IMR-90 (cell line): ENCODE measurements around the gene NRP1. TPM values are rescaled to one million over a fixed set of nuclear protein-coding genes. Genes with fewer than 3 reads are reported as not detected.

Experiments
- ATAC-seq: fragments of 200-7000 bp; cut with Tn5 transposase; 2 replicates; pipeline ENCODE4 v1.9.1; 2020; ENCODE audit warnings: low read depth, mild to moderate bottlenecking, moderate library complexity
- BruUV-seq: library from RNA; stranded (reverse); fragments of 400-500 nt; replicated peaks from 2 replicates; lab custom pipeline; 2021; lab: Mats Ljungman, UMichigan
- CTCF ChIA-PET: fragments of 300-600 bp; formaldehyde crosslinking; extraction: SDS; loops from one replicate; lab custom pipeline; 2021; ENCODE audit warnings: antibody characterized with exemption; lab: Yijun Ruan, JAX
- POLR2A ChIA-PET: fragments of 300-600 bp; sonication (Branson Sonifier 250); formaldehyde crosslinking; loops from one replicate; lab custom pipeline; 2022; ENCODE audit warnings: antibody characterized with exemption; ENCODE audit not compliant: unreplicated experiment; lab: Charles Lee
- DNase-seq: peaks from one replicate; pipeline ENCODE4 v3.0.0; 2013
- H2AFZ ChIP-seq: replicated peaks from 2 replicates; pipeline ENCODE3; 2013; ENCODE audit warnings: low read length, mild to moderate bottlenecking; ENCODE audit not compliant: poor library complexity
- H2AK5ac ChIP-seq: 2 replicates; pipeline ENCODE4 v1.6.1; 2013; ENCODE audit warnings: low read depth, low read length, inconsistent platforms
- H2AK9ac ChIP-seq: replicated peaks from 2 replicates; pipeline ENCODE3; 2013; ENCODE audit warnings: mild to moderate bottlenecking, low read depth, low read length, moderate library complexity; ENCODE audit not compliant: poor library complexity
- H2BK120ac ChIP-seq: 2 replicates; pipeline ENCODE4 v1.6.1; 2013; ENCODE audit warnings: low read depth, low read length, inconsistent platforms
- H2BK15ac ChIP-seq: 3 replicates; pipeline ENCODE4 v1.6.1; 2013; ENCODE audit warnings: low read depth, low read length, inconsistent platforms
- H2BK20ac ChIP-seq: 2 replicates; pipeline ENCODE4 v1.6.1; 2013; ENCODE audit warnings: low read depth, mild to moderate bottlenecking, inconsistent platforms, low read length, moderate library complexity
- H2BK5ac ChIP-seq: 2 replicates; pipeline ENCODE4 v1.6.1; 2013; ENCODE audit warnings: mild to moderate bottlenecking, low read depth, low read length, inconsistent platforms; ENCODE audit not compliant: poor library complexity, severe bottlenecking
- H3K14ac ChIP-seq: replicated peaks from 2 replicates; pipeline ENCODE4 v1.6.1; 2013; ENCODE audit warnings: low read depth, low read length, inconsistent platforms
- H3K18ac ChIP-seq: 2 replicates; pipeline ENCODE4 v1.6.1; 2013; ENCODE audit warnings: low read depth, low read length, control low read depth
- H3K23ac ChIP-seq: 2 replicates; pipeline ENCODE4 v1.6.1; 2013; ENCODE audit warnings: low read depth, low read length, inconsistent platforms
- H3K27ac ChIP-seq: 2 replicates; pipeline ENCODE4 v1.5.1; 2013; ENCODE audit warnings: mild to moderate bottlenecking, control low read depth, low read length; ENCODE audit not compliant: insufficient read depth
- H3K27me3 ChIP-seq: 2 replicates; pipeline ENCODE4 v1.6.1; 2013; ENCODE audit warnings: low read length; ENCODE audit not compliant: control insufficient read depth, insufficient read depth
- H3K36me3 ChIP-seq: 2 replicates; pipeline ENCODE4 v1.6.1; 2013; ENCODE audit warnings: low read length, mixed read lengths; ENCODE audit not compliant: control insufficient read depth, insufficient read depth
- H3K4ac ChIP-seq: 2 replicates; pipeline ENCODE4 v1.6.1; 2013; ENCODE audit warnings: low read depth, low read length, inconsistent platforms
- H3K4me1 ChIP-seq: 2 replicates; pipeline ENCODE4 v1.6.1; 2013; ENCODE audit warnings: low read length, mixed read lengths; ENCODE audit not compliant: control insufficient read depth, insufficient read depth
- H3K4me2 ChIP-seq: 2 replicates; pipeline ENCODE4 v1.6.1; 2013; ENCODE audit warnings: low read depth, mild to moderate bottlenecking, control low read depth, low read length, moderate library complexity
- H3K4me3 ChIP-seq: 2 replicates; pipeline ENCODE4 v1.5.1; 2013; ENCODE audit warnings: low read depth, mild to moderate bottlenecking, control low read depth, low read length, moderate library complexity; ENCODE audit not compliant: insufficient read depth
- H3K56ac ChIP-seq: 2 replicates; pipeline ENCODE4 v1.6.1; 2013; ENCODE audit warnings: low read length, inconsistent platforms; ENCODE audit not compliant: insufficient read depth; ENCODE audit errors: extremely low read depth
- H3K79me1 ChIP-seq, 2 experiments: 2 replicates each; pipeline ENCODE4 v1.6.1; 2013; ENCODE audit warnings: low read length in 2 of 2, inconsistent platforms in 1 of 2, low read depth in 1 of 2
- H3K9ac ChIP-seq: 2 replicates; pipeline ENCODE4 v1.6.1; 2013; ENCODE audit warnings: low read depth, low read length, control low read depth
- H3K9me1 ChIP-seq: 2 replicates; pipeline ENCODE4 v1.6.1; 2013; ENCODE audit warnings: low read length, inconsistent platforms; ENCODE audit not compliant: insufficient read depth
- H3K9me3 ChIP-seq: 2 replicates; pipeline ENCODE4 v1.6.1; 2013; ENCODE audit warnings: low read length; ENCODE audit not compliant: control insufficient read depth, insufficient read depth
- H4K20me1 ChIP-seq: 2 replicates; pipeline ENCODE4 v1.6.1; 2013; ENCODE audit warnings: low read length, inconsistent platforms; ENCODE audit not compliant: insufficient read depth
- H4K5ac ChIP-seq: 2 replicates; pipeline ENCODE4 v1.6.1; 2013; ENCODE audit warnings: mild to moderate bottlenecking, low read depth, low read length, control low read depth
- H4K8ac ChIP-seq, 2 experiments: 2 replicates each; pipeline ENCODE4 v1.6.1; 2013; ENCODE audit warnings: low read depth in 2 of 2, low read length in 2 of 2, control low read depth in 1 of 2, inconsistent platforms in 1 of 2
- H4K91ac ChIP-seq: 2 replicates; pipeline ENCODE4 v1.6.1; 2013; ENCODE audit warnings: low read depth, low read length, inconsistent platforms; ENCODE audit not compliant: insufficient read depth
- BHLHE40 ChIP-seq: fragments of 150-350 bp; IDR thresholded peaks from 2 replicates; pipeline ENCODE4 v1.6.1; 2016; ENCODE audit warnings: mild to moderate bottlenecking, low read depth, low read length
- CEBPB ChIP-seq: IDR thresholded peaks from 2 replicates; pipeline ENCODE4 v1.6.1; 2012; ENCODE audit warnings: low read depth, low read length, improper control_type of control experiment
- ELK1 ChIP-seq: fragments of 150-350 bp; IDR thresholded peaks from 2 replicates; pipeline ENCODE4 v1.6.1; 2016; ENCODE audit warnings: low read depth, mild to moderate bottlenecking, low read length, moderate library complexity, borderline replicate concordance
- FOS ChIP-seq: fragments of 150-350 bp; IDR thresholded peaks from 2 replicates; pipeline ENCODE4 v1.6.1; 2016; ENCODE audit warnings: low read depth, low read length
- MAZ ChIP-seq: IDR thresholded peaks from 2 replicates; pipeline ENCODE4 v1.6.1; 2012; ENCODE audit warnings: low read depth, mild to moderate bottlenecking, low read length, improper control_type of control experiment, moderate library complexity, borderline replicate concordance
- MXI1 ChIP-seq: IDR thresholded peaks from 2 replicates; pipeline ENCODE4 v1.6.1; 2012; ENCODE audit warnings: low read depth, mild to moderate bottlenecking, low read length, moderate library complexity, borderline replicate concordance
- POLR2A ChIP-seq: IDR thresholded peaks from 2 replicates; pipeline ENCODE4 v1.6.1; 2012; ENCODE audit warnings: mild to moderate bottlenecking, low read depth, low read length
- RCOR1 ChIP-seq: IDR thresholded peaks from 2 replicates; pipeline ENCODE4 v1.6.1; 2012; ENCODE audit warnings: mild to moderate bottlenecking, low read length, improper control_type of control experiment; ENCODE audit not compliant: insufficient replicate concordance
- SMC3 ChIP-seq: fragments of 150-350 bp; IDR thresholded peaks from 2 replicates; pipeline ENCODE4 v1.6.1; 2016; ENCODE audit warnings: low read depth, mild to moderate bottlenecking, antibody characterized with exemption, low read length, moderate library complexity
- WGBS, 2 experiments: methylation state at CpG; one replicate each; pipeline versions ENCODE4 v1.1.5 to v1.1.7; 2013; ENCODE audit warnings: missing lambda C conversion rate in 2 of 2; ENCODE audit not compliant: insufficient read length in 1 of 2; ENCODE audit errors: extremely low coverage in 2 of 2; 5-methylcytosine and 5-hydroxymethylcytosine counted together
- dilution Hi-C: fragments of 300-500 bp; cut with HindIII; formaldehyde crosslinking; loops from one replicate; pipeline ENCODE4 v1.14.3; 2018; ENCODE audit warnings: low sequenced_read_pairs; ENCODE audit not compliant: unreplicated experiment
- in situ Hi-C: fragments of 300-500 bp; cut with MboI; formaldehyde crosslinking; loops from 3 replicates; pipeline ENCODE4 v1.14.3; 2019; ENCODE audit warnings: low sequenced_read_pairs, inconsistent platforms, mixed read lengths
- intact Hi-C: fragments of 100-400 bp; cut with micrococcal nuclease; formaldehyde crosslinking; loops from 2 replicates; pipeline ENCODE4 v1.10.0; 2022
- polyA plus RNA-seq, 3 experiments: library from polyadenylated mRNA; depleted of rRNA; stranded (reverse); fragments of >200 nt; gene quantifications; 2 replicates each; pipeline ENCODE4 v1.2.3, GENCODE V29; 2012; ENCODE audit warnings: low replicate concordance in 1 of 3
- total RNA-seq: library from RNA; depleted of rRNA; stranded (reverse); fragments of >200 nt; gene quantifications from 2 replicates; pipeline ENCODE4 v1.2.3, GENCODE V29; 2012

The NRP1 gene
- total and polyA plus RNA-seq, 2 of the 4 experiments (the other 2 are of a cell fraction) = 108 to 227 TPM

DNA sequence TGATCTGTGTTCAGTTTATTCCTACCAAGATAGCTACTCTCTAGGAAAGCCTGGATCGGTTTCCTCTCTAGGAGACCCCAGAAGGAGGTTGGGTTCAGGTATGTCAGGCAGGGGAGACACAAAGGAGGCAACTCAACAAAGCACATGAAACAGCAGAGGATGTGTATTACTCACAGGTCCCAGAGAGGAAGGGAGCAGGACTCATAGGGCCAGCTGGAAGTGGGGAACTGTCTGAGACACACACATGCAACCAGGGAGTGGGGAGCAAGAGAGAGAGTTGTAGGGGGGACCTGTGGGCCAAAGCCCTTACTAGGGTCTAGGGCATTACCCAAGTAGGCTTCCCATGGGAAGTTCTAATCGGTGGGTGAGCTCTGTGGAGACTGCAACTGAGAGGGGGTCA lies 10.2 kb upstream of the NRP1 start:
- no peak overlapping the region for H4K8ac ChIP-seq
- ChIA-PET POLR2A (interaction anchor here (0.6 kb wide), 1 partner anchor 80 kb away, joined by 3 read pairs; no protein-coding TSS in a partner anchor), CTCF (no interaction called here)
- no peak overlapping the region for H3K27ac ChIP-seq
- no peak overlapping the region for H3K4ac ChIP-seq
- H3K79me1 ChIP-seq = peaks cover 3 to 5% of the 10 kb centered on the region in 2 experiments; a peak in 2 of 4 replicates
- H3K4me2 ChIP-seq = no peak overlapping the region
- no peak overlapping the region for H2AFZ ChIP-seq
- H4K20me1 ChIP-seq = no peaks in the 10 kb centered on the region
- no peak overlapping the region for H4K5ac ChIP-seq
- DNase-seq (no peak), ATAC-seq (no peak)
- H3K9me3 ChIP-seq = no peaks in the 10 kb centered on the region
- H2BK20ac ChIP-seq = no peak overlapping the region
- no peak overlapping the region for H2AK5ac ChIP-seq
- no peaks in the 10 kb centered on the region for H3K36me3 ChIP-seq
- no peak overlapping the region for H3K18ac ChIP-seq
- no peaks in the 10 kb centered on the region for H3K27me3 ChIP-seq
- TF ChIP-seq BHLHE40 (no peak), RCOR1 (no peak), CEBPB (no peak), MXI1 (no peak), FOS (no peak), MAZ (no peak), ELK1 (no peak), POLR2A (no peak), SMC3 (no peak)
- dilution Hi-C loops (no loop called here), intact Hi-C loops (loop anchor here (5.0 kb wide), 1 partner anchor 263 kb away; no protein-coding TSS in a partner anchor), in situ Hi-C loops (loop anchor here (25.0 kb wide), 2 partner anchors 568 to 768 kb away; no protein-coding TSS in a partner anchor)
- BruUV-seq = no TSS peak
- no peak overlapping the region for H3K23ac ChIP-seq
- no peak overlapping the region for H3K4me3 ChIP-seq
- no peak overlapping the region for H3K9ac ChIP-seq
- no peak overlapping the region for H2BK120ac ChIP-seq
- H2AK9ac ChIP-seq = no peak overlapping the region
- no peak overlapping the region for H2BK5ac ChIP-seq
- H3K4me1 ChIP-seq = peaks cover 11% of the 10 kb centered on the region
- H2BK15ac ChIP-seq = no peak overlapping the region
- H3K14ac ChIP-seq = no peak overlapping the region
- 100% methylated on average over 1 of the region's 2 CpGs; no CpG with 5 or more reads in 1 of the 2 experiments for WGBS, 2 experiments
- peaks cover 10% of the 10 kb centered on the region for H3K9me1 ChIP-seq
- no peak overlapping the region for H4K91ac ChIP-seq
- H3K56ac ChIP-seq = no peak overlapping the region
